Urinary bladder (tissue), 4 donors: ENCODE measurements around the gene TMSB15A. TPM values are rescaled to one million over a fixed set of nuclear protein-coding genes. Genes with fewer than 3 reads are reported as not detected.
"Not testable (repeated sequence)": the region's sequence is repeated elsewhere in the genome, so short reads cannot be mapped to it uniquely, and the experiment has no call there.

Source experiments
- DNase-seq: peaks from one replicate; pipeline ENCODE4 v3.0.0-alpha.2; 2015; ENCODE audit errors: extremely low spot score
- H3K27ac ChIP-seq: one replicate; pipeline ENCODE4 v1.5.1; 2013; ENCODE audit warnings: low read depth, mild to moderate bottlenecking, moderate library complexity
- H3K36me3 ChIP-seq: one replicate; pipeline ENCODE4 v1.6.1; 2013; ENCODE audit warnings: mild to moderate bottlenecking, moderate library complexity; ENCODE audit not compliant: insufficient read depth
- H3K4me1 ChIP-seq: one replicate; pipeline ENCODE4 v1.6.1; 2013; ENCODE audit warnings: mild to moderate bottlenecking, moderate library complexity; ENCODE audit not compliant: insufficient read depth
- H3K4me3 ChIP-seq: one replicate; pipeline ENCODE4 v1.5.1; 2013; ENCODE audit warnings: low read depth, low read length
- WGBS: extraction: QIAGEN DNeasy Blood & Tissue Kit; methylation state at CpG from one replicate; pipeline ENCODE4 v1.1.7; 2013; 5-methylcytosine and 5-hydroxymethylcytosine counted together
- polyA plus RNA-seq: library from polyadenylated mRNA; stranded (reverse); fragments of 200-250 nt; gene quantifications from one replicate; pipeline ENCODE4 v1.2.3, GENCODE V29; 2013
- total RNA-seq: library from RNA; depleted of rRNA; stranded (reverse); fragments of >200 nt; gene quantifications from one replicate; pipeline ENCODE4 v1.2.3, GENCODE V29; 2014
- donor health status: healthy with polysubstance abuse.
- donor health status: healthy.

The TMSB15A gene
- total and polyA plus RNA-seq, 2 donors, result 0.85 to 28.0 TPM

- H3K4me1 ChIP-seq, H3K27ac ChIP-seq, DNase-seq, H3K4me3 ChIP-seq, H3K36me3 ChIP-seq: not testable (repeated sequence)
- WGBS, result no CpG with 5 or more reads among the region's 3 CpGs
Observed at GRCh38 chrX:102470215-102470614, 46.3 kb downstream of the TMSB15A start.

Other genes with a start within 250 kb of the TMSB15A start
- gene NXF2B, start 76.7 kb downstream of the TMSB15A start, total RNA-seq, result not detected
- gene NXF2B, start 76.7 kb downstream of the TMSB15A start, polyA plus RNA-seq, result not detected
- not detected for gene TCP11X2, start 44.9 kb downstream of the TMSB15A start, total RNA-seq
- not detected for gene TCP11X2, start 44.9 kb downstream of the TMSB15A start, polyA plus RNA-seq
- 24.3 TPM for gene ARMCX5, start 82.8 kb upstream of the TMSB15A start, total RNA-seq
- gene ARMCX5, start 82.8 kb upstream of the TMSB15A start, polyA plus RNA-seq, result 11.7 TPM
- 32.0 TPM for gene GPRASP1, start 134.7 kb upstream of the TMSB15A start, total RNA-seq
- gene GPRASP1, start 134.7 kb upstream of the TMSB15A start, polyA plus RNA-seq, result 21.5 TPM
- 44.2 TPM for gene GPRASP2, start 195.7 kb upstream of the TMSB15A start, total RNA-seq
- gene GPRASP2, start 195.7 kb upstream of the TMSB15A start, polyA plus RNA-seq, result 17.7 TPM
- gene GPRASP3, start 204.0 kb upstream of the TMSB15A start, total RNA-seq, result 14.3 TPM
- 4.4 TPM for gene GPRASP3, start 204.0 kb upstream of the TMSB15A start, polyA plus RNA-seq